NT2/D1 (cell line): Measurements from ENCODE around the gene IPO9.
A peak's percentile ranks its signal among the peaks of the same experiment; 100 is the strongest.

Experiments used
- DNase-seq: peaks from one replicate; pipeline ENCODE4 v3.0.0-alpha.2; 2011; ENCODE audit warnings: low read depth, low spot score
- H3K27me3 ChIP-seq: 2 replicates; pipeline ENCODE4 v1.6.0; 2011; ENCODE audit warnings: mild to moderate bottlenecking; ENCODE audit not compliant: insufficient read length, insufficient read depth
- H3K36me3 ChIP-seq: 2 replicates; pipeline ENCODE4 v1.6.1; 2011; ENCODE audit warnings: mild to moderate bottlenecking, low read length, mixed read lengths; ENCODE audit not compliant: insufficient read depth, insufficient read length
- H3K4me1 ChIP-seq: 2 replicates; pipeline ENCODE4 v1.5.1; 2011; ENCODE audit not compliant: insufficient read depth, insufficient read length
- H3K4me3 ChIP-seq: 2 replicates; pipeline ENCODE4 v1.5.1; 2011; ENCODE audit warnings: low read depth; ENCODE audit not compliant: insufficient read length
- H3K9ac ChIP-seq: 2 replicates; pipeline ENCODE4 v1.6.0; 2011; ENCODE audit warnings: low read depth; ENCODE audit not compliant: insufficient read length
- H3K9me3 ChIP-seq: 2 replicates; pipeline ENCODE4 v1.5.1; 2011; ENCODE audit warnings: mild to moderate bottlenecking, low read length; ENCODE audit not compliant: insufficient read depth
- SUZ12 ChIP-seq: IDR thresholded peaks from 2 replicates; pipeline ENCODE4 v1.6.1; 2011; ENCODE audit not compliant: insufficient read length, insufficient read depth; ENCODE audit errors: extremely low read depth
- YY1 ChIP-seq: IDR thresholded peaks from 2 replicates; pipeline ENCODE4 v1.6.1; 2011; ENCODE audit not compliant: insufficient read length, insufficient read depth
- ZNF274 ChIP-seq: IDR thresholded peaks from 2 replicates; pipeline ENCODE4 v1.6.1; 2011; ENCODE audit warnings: mild to moderate bottlenecking, low read depth, low read length

IPO9 gene

DNA sequence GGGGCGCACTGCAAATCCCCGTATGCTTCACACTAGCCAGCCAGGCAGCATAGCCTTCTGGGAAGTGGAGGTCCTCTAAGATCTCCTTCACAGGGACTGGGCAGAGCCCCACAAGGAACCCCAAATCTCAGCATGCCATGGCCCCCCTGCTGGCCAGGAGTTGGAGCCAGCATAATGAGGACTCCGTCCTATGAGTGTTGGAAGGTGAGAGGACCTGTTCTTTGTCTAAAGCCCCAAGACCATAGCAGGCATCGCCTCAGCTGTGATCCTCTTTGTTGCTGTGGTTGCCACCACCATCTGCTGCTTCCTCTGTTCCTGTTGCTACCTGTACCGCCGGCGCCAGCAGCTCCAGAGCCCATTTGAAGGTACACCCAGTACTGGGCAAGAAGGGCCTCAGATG is 61.3 kb downstream of the IPO9 start:
- peaks cover 10% of the 10 kb centered on the region for H3K36me3 ChIP-seq
- no peaks in the 10 kb centered on the region for H3K9me3 ChIP-seq
- H3K4me1 ChIP-seq, result peaks cover 38% of the 10 kb centered on the region
- no peak for TF ChIP-seq SUZ12
- TF ChIP-seq ZNF274, result no peak
- TF ChIP-seq YY1, result no peak
- H3K4me3 ChIP-seq, result no peak overlapping the region
- DNase-seq, result no peak
- no peak overlapping the region for H3K9ac ChIP-seq
- H3K27me3 ChIP-seq, result peaks cover 28% of the 10 kb centered on the region

- DNase-seq, result no peak
- Histone ChIP-seq H3K9me3 (no peaks in the 10 kb centered on the region), H3K9ac (no peak overlapping the region), H3K4me1 (peaks cover 40% of the 10 kb centered on the region), H3K36me3 (peaks cover 10% of the 10 kb centered on the region), H3K27me3 (peaks cover 28% of the 10 kb centered on the region), H3K4me3 (no peak overlapping the region)
- TF ChIP-seq SUZ12, result no peak
- no peak for TF ChIP-seq ZNF274
- no peak for TF ChIP-seq YY1
These were observed 62.0 kb downstream of the IPO9 start for GRCh38 chr1:201890806-201891450.

DNA sequence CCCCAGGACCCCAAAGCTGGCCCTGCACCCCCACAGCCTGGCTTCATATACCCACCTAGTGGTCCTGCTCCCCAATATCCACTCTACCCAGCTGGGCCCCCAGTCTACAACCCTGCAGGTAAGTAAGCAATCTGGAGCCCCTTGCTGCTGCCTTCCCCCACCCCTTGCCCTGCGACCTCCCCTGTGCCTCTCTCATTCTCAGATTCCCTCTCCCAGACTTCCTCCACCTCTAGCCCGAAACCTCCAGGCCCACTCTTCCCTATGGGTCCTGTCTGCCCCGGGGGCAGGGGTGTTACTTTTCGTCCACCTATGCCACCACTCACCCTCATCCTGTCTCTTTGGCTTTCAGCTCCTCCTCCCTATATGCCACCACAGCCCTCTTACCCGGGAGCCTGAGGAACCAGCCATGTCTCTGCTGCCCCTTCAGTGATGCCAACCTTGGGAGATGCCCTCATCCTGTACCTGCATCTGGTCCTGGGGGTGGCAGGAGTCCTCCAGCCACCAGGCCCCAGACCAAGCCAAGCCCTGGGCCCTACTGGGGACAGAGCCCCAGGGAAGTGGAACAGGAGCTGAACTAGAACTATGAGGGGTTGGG is 62.6 kb downstream of the IPO9 start:
- Histone ChIP-seq H3K9ac (no peak overlapping the region), H3K27me3 (peaks cover 28% of the 10 kb centered on the region), H3K36me3 (peaks cover 10% of the 10 kb centered on the region), H3K4me1 (peaks cover 40% of the 10 kb centered on the region), H3K4me3 (no peak overlapping the region), H3K9me3 (no peaks in the 10 kb centered on the region)
- no peak for DNase-seq
- no peak for TF ChIP-seq YY1
- no peak for TF ChIP-seq SUZ12
- TF ChIP-seq ZNF274, result no peak

GRCh38 chr1:201892211-201892610 is 63.3 kb downstream of the IPO9 start:
- Histone ChIP-seq H3K4me3 (no peak overlapping the region), H3K36me3 (peaks cover 10% of the 10 kb centered on the region), H3K9me3 (no peaks in the 10 kb centered on the region), H3K4me1 (peaks cover 45% of the 10 kb centered on the region), H3K27me3 (peaks cover 26% of the 10 kb centered on the region), H3K9ac (no peak overlapping the region)
- no peak for TF ChIP-seq ZNF274
- no peak for TF ChIP-seq SUZ12
- TF ChIP-seq YY1, result no peak
- no peak for DNase-seq

DNA sequence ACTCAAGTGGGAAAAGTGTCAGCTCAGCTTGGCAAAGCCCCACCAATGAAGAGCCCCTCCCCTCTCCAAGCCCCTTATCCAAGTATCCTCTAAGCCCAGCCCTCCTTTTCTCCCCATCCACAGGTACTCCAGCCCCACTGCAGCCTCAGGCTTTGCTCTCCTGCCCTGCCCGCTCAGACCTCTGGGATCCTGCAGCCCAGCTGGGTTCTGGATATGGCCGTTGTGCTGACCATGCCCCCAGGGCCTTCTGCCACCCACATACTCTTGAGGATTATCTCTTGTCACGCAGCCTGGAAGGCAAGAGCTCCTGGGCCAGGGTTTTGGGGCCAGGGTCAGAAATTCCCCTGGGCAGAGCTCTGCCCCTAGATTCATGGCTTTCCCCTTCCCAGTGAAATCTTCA is 64.5 kb downstream of the IPO9 start:
- H3K9ac ChIP-seq, result peak overlapping the region; percentile 24
- peaks cover 10% of the 10 kb centered on the region for H3K36me3 ChIP-seq
- no peaks in the 10 kb centered on the region for H3K9me3 ChIP-seq
- peaks cover 14% of the 10 kb centered on the region for H3K27me3 ChIP-seq
- peaks cover 38% of the 10 kb centered on the region for H3K4me1 ChIP-seq
- TF ChIP-seq SUZ12 (no peak), ZNF274 (no peak), YY1 (no peak)
- DNase-seq, result no peak
- H3K4me3 ChIP-seq, result no peak overlapping the region

DNA sequence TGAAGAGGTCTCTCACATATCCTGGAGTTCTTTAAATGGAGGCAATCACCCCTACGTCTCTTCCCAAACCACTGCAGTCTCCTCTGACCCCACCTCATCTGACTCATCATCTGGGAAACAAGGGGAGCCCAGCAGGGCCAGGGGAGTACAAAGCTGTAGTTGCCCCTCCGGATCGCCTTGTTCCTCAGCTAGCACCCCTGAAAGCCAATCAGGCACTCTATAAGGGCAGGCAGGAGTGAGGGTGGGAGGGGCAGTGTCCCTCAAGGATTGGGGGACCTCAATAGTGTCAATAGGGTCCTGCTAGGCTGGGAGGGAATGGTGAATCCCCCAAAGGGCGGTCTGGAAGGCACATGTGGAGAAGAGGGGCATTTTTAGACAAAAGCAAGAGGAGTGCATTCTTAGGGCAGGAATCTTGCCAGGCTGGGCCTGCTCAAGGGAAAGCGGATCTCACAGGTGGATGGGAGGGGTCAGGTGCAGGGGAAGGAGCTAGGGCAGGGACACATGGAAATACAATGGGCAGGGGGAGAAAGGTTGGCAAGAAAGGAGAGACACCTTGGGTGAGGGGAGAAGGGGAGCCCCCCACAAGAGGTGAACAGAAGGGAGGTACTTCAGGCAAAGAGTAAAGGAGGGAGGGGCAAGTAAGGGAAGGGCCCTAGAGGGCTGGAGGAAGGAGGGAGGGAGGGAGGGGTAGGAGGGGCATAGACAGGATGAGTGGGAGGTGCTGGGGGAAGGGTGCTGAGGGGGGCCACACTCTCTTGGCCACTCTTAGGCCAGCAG is 65.6 kb downstream of the IPO9 start:
- peaks cover 31% of the 10 kb centered on the region for H3K4me1 ChIP-seq
- TF ChIP-seq YY1 (no peak), ZNF274 (no peak), SUZ12 (no peak)
- H3K4me3 ChIP-seq, result no peak overlapping the region
- H3K9me3 ChIP-seq, result no peaks in the 10 kb centered on the region
- H3K36me3 ChIP-seq, result peaks cover 10% of the 10 kb centered on the region
- peaks cover 3% of the 10 kb centered on the region for H3K27me3 ChIP-seq
- H3K9ac ChIP-seq, result peak overlapping the region; percentile 43
- no peak for DNase-seq

DNA sequence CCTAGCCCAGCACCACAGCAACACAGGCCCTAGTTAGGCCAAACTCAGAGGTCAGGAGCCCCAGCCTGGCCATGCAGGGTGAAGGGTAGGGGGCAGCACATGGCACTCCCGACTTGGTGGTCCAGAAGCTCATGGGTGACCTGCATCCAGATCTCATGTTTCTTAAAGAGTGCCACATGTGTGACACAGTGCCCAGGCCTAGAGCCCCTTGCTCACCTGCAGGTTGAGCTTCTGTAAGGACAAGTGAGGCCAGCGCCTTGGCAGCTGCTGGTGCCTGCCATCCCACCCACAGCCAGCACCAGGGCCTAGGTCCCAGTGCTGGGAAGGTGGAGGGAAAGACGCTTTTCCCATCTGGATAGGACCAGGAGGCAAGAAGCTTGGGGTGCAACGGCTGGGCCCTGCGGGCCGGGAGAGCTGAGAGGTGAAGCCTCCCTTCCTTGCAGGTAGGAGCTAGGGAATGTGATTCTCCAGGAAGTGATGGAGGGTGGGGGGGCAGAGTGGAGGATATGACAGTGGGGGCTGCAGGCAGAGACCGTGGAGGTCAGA is 66.2 kb downstream of the IPO9 start:
- peaks cover 8% of the 10 kb centered on the region for H3K36me3 ChIP-seq
- H3K9ac ChIP-seq, result peak overlapping the region; percentile 43
- no peak overlapping the region for H3K4me3 ChIP-seq
- no peaks in the 10 kb centered on the region for H3K9me3 ChIP-seq
- H3K4me1 ChIP-seq, result peaks cover 30% of the 10 kb centered on the region
- H3K27me3 ChIP-seq, result no peaks in the 10 kb centered on the region
- no peak for TF ChIP-seq SUZ12
- TF ChIP-seq ZNF274, result no peak
- TF ChIP-seq YY1, result no peak
- DNase-seq, result no peak
